Tibial nerve (tissue), 4 donors: ENCODE results near the gene AGMO.

Source experiments
- EP300 ChIP-seq, 2 donors: sonication (generic); formaldehyde crosslinking; IDR thresholded peaks; one replicate each; pipeline ENCODE4 v1.6.1; 2017; ENCODE audit warnings: antibody characterized with exemption in 2 of 2, mild to moderate bottlenecking in 1 of 2
- POLR2A ChIP-seq, 2 donors: fragments of 450-650 bp; IDR thresholded peaks; one replicate each; pipeline ENCODE4 v1.6.1; 2017; ENCODE audit warnings: antibody characterized with exemption in 2 of 2, mild to moderate bottlenecking in 2 of 2, moderate library complexity in 2 of 2
- TF ChIP-seq, protein P1 (sequence below), 5 experiments: fragments of 200-600 bp in 3 of 5; fragments of 450-650 bp in 2 of 5; sonication (generic) in 3 of 5; IDR thresholded peaks; one replicate each; pipeline ENCODE4 v1.5.1; 2016 to 2019; ENCODE audit warnings: antibody characterized with exemption in 5 of 5, mild to moderate bottlenecking in 3 of 5, moderate library complexity in 2 of 5

DNA sequence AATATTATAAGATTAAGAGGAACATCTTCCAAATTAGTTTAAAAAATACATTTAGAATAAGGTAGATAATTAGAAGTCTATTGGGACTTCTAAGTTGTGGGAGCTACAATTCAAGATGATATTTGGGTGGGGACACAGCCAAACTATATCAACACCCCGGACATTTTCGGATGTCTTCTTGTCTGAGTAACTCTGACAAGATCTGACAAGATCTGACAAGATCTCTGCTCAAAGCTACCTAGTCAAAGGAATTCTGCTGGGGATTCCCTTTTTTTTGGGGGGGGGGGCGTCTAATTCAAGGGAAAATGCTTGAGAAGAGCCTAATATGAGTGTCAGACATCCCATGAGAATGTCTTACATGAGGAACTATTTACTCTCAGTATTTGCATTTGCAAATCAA, 5.2 kb upstream of the AGMO start:
- TF ChIP-seq, protein P1, sequence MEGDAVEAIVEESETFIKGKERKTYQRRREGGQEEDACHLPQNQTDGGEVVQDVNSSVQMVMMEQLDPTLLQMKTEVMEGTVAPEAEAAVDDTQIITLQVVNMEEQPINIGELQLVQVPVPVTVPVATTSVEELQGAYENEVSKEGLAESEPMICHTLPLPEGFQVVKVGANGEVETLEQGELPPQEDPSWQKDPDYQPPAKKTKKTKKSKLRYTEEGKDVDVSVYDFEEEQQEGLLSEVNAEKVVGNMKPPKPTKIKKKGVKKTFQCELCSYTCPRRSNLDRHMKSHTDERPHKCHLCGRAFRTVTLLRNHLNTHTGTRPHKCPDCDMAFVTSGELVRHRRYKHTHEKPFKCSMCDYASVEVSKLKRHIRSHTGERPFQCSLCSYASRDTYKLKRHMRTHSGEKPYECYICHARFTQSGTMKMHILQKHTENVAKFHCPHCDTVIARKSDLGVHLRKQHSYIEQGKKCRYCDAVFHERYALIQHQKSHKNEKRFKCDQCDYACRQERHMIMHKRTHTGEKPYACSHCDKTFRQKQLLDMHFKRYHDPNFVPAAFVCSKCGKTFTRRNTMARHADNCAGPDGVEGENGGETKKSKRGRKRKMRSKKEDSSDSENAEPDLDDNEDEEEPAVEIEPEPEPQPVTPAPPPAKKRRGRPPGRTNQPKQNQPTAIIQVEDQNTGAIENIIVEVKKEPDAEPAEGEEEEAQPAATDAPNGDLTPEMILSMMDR (IDR thresholded peaks at IDR 0.05) = no peak
- no peak for TF ChIP-seq POLR2A (IDR thresholded peaks at IDR 0.05)
- TF ChIP-seq EP300 (IDR thresholded peaks at IDR 0.05) = no peak
